Activated naive CD8-positive, alpha-beta T cell treated with anti-CD3 and anti-CD28 coated beads, Interleukin-2, amount 50 U/mL, for 24 hours (primary cell): ENCODE measurements around the gene OSBPL9.
"Not testable (repeated sequence)": the region's sequence is repeated elsewhere in the genome, so short reads cannot be mapped to it uniquely, and the experiment has no call there.

Source experiments
- ATAC-seq: fragments of 150-1000 bp; cut with Tn5 transposase; one replicate; pipeline ENCODE4 v1.10.0; 2021
- DNase-seq: peaks from one replicate; pipeline ENCODE4 v3.0.0; 2021
- H3K27ac Mint-ChIP-seq: one replicate; pipeline ENCODE4 v1.8.0; 2021; ENCODE audit warnings: mild to moderate bottlenecking, mixed read lengths
- H3K27me3 Mint-ChIP-seq: one replicate; pipeline ENCODE4 v1.8.0; 2021; ENCODE audit warnings: mixed read lengths
- H3K36me3 Mint-ChIP-seq: one replicate; pipeline ENCODE4 v1.8.0; 2021; ENCODE audit warnings: low read depth, mixed read lengths
- H3K4me1 Mint-ChIP-seq: one replicate; pipeline ENCODE4 v1.8.0; 2021; ENCODE audit warnings: mixed read lengths
- H3K4me3 Mint-ChIP-seq: one replicate; pipeline ENCODE4 v1.8.0; 2021; ENCODE audit warnings: mild to moderate bottlenecking, moderate library complexity, mixed read lengths
- H3K9me3 Mint-ChIP-seq: one replicate; pipeline ENCODE4 v1.8.0; 2021; ENCODE audit warnings: mixed read lengths

The OSBPL9 gene

GRCh38 chr1:51583532-51583931 is 33.4 kb upstream of the OSBPL9 start:
- Mint-ChIP-seq H3K4me3 (no peak overlapping the region), H3K27me3 (no peaks in the 10 kb centered on the region), H3K9me3 (no peaks in the 10 kb centered on the region), H3K27ac (no peak overlapping the region), H3K4me1 (peaks cover 1% of the 10 kb centered on the region), H3K36me3 (no peaks in the 10 kb centered on the region)
- DNase-seq (no peak), ATAC-seq (no peak)

DNA sequence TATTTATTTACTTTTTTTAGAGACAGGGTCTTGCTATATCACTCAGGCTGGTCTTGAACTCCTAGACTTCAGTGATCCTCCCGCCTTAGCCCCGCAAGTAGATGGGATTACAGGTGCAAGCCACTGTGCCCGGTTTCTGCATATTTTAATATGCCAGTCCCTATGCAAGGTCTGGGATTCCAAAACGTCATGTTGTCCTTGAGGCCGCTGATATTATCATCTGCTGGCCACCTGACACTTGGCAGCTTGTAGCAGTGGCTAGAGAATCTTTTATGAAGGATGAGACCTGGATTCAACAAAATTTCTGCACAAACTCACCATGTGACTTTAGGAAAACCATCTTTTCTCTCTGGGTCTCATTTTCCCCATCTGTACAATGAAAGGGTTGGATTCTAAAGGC is 32.9 kb upstream of the OSBPL9 start:
- no peaks in the 10 kb centered on the region for H3K4me1 Mint-ChIP-seq
- H3K36me3 Mint-ChIP-seq = no peaks in the 10 kb centered on the region
- no peaks in the 10 kb centered on the region for H3K9me3 Mint-ChIP-seq
- no peak for DNase-seq
- H3K27me3 Mint-ChIP-seq = peaks cover 2% of the 10 kb centered on the region
- no peak overlapping the region for H3K4me3 Mint-ChIP-seq
- H3K27ac Mint-ChIP-seq = no peak overlapping the region
- ATAC-seq = no peak

- no peaks in the 10 kb centered on the region for H3K4me1 Mint-ChIP-seq
- H3K36me3 Mint-ChIP-seq = no peaks in the 10 kb centered on the region
- H3K4me3 Mint-ChIP-seq = no peak overlapping the region
- DNase-seq (no peak), ATAC-seq (no peak)
- H3K27me3 Mint-ChIP-seq = peaks cover 4% of the 10 kb centered on the region
- no peak overlapping the region for H3K27ac Mint-ChIP-seq
- no peaks in the 10 kb centered on the region for H3K9me3 Mint-ChIP-seq
These were observed 24.2 kb upstream of the OSBPL9 start for GRCh38 chr1:51592711-51593110.

DNA sequence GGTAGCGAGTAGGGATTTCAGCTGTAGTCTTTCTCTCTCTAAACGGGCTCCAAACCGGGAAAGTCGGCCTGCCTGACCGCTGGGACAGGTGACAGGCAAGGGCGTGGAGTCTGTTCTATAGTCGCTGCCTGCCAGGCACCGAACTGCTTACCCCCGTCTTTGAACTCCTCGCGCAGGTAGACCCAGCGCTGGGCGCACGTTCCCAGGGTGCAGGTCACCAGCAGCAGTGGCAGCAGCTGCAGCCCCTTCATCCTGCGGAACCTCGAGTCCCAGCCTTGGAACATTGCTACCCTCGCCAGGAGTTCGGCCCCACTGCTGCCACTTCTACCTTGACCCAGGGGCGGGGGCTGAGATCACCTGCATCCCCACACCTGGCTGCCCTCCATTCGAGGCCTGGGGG is 22.2 kb upstream of the OSBPL9 start:
- H3K27me3 Mint-ChIP-seq = no peaks in the 10 kb centered on the region

GRCh38 chr1:51600529-51600928 is 16.4 kb upstream of the OSBPL9 start:
- Mint-ChIP-seq H3K27ac (no peak overlapping the region), H3K36me3 (no peaks in the 10 kb centered on the region), H3K4me1 (no peaks in the 10 kb centered on the region), H3K9me3 (no peaks in the 10 kb centered on the region), H3K4me3 (no peak overlapping the region), H3K27me3 (no peaks in the 10 kb centered on the region)
- no peak for ATAC-seq
- no peak for DNase-seq

More for the DNA sequence above, 22.2 kb upstream of the OSBPL9 start:
- Mint-ChIP-seq H3K27ac (no peak overlapping the region), H3K9me3 (no peaks in the 10 kb centered on the region), H3K4me3 (no peak overlapping the region), H3K4me1 (no peaks in the 10 kb centered on the region), H3K36me3 (no peaks in the 10 kb centered on the region)
- DNase-seq (no peak), ATAC-seq (no peak)

DNA sequence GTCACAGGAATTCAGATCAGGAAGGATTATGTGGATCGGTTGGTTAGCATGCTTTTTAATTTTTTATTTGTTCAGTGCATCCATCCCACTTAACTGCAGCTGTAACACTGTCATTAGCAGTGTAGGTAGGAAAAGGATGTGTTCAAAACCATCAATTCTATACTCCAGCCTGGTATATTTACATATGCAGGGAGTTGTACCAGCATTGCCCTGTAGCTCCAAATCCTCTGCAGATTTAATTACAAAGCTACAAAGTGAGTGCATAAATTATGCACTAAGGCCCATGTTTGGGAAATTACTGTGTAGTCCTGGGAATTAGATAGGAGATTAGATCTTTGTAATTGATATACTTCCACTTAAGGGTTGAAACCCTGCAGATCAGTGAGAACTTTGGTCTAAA is 15.9 kb upstream of the OSBPL9 start:
- ATAC-seq (no peak), DNase-seq (no peak)
- no peaks in the 10 kb centered on the region for H3K9me3 Mint-ChIP-seq
- no peaks in the 10 kb centered on the region for H3K4me1 Mint-ChIP-seq
- H3K4me3 Mint-ChIP-seq = no peak overlapping the region
- no peaks in the 10 kb centered on the region for H3K36me3 Mint-ChIP-seq
- H3K27me3 Mint-ChIP-seq = no peaks in the 10 kb centered on the region
- no peak overlapping the region for H3K27ac Mint-ChIP-seq

DNA sequence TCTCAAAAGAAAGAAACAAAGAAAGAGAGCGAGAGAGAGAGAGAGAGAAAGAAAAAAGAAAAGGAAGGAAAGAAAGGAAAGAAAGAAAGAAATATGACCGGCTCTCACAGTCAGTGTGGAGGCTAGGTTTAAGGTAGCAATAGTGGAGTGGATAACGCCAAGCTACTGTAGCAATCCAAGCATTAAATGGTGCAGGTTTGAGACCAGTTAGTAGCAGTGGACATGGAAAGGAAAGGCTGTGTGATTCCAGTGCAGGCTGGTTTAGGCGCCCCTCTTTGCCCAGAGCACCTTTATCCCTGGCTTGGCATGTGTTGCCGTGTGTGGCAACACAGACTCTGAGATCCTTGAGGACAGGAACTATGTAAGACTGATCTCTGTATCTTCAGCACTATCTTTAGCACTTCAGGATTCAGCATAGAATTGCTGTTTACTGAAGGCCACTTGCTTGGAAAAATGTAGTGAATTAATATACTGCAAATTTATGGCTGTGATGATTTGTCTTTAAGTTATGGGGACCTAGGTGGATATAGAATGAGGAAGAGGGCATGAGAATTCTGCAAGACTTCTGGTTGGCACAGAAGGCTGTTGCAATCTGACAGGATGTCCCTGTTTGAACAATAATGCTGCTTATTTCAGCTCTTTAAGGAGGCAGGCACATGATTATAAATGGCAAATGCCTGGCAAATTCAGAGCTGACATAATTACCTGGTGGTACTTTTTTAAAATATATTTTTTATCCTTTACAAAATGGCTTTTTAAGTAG is 10.8 kb upstream of the OSBPL9 start:
- no peaks in the 10 kb centered on the region for H3K36me3 Mint-ChIP-seq
- ATAC-seq (no peak), DNase-seq (no peak)
- no peak overlapping the region for H3K27ac Mint-ChIP-seq
- H3K27me3 Mint-ChIP-seq = peaks cover 3% of the 10 kb centered on the region
- H3K4me1 Mint-ChIP-seq = no peaks in the 10 kb centered on the region
- H3K4me3 Mint-ChIP-seq = no peak overlapping the region
- H3K9me3 Mint-ChIP-seq = no peaks in the 10 kb centered on the region

DNA sequence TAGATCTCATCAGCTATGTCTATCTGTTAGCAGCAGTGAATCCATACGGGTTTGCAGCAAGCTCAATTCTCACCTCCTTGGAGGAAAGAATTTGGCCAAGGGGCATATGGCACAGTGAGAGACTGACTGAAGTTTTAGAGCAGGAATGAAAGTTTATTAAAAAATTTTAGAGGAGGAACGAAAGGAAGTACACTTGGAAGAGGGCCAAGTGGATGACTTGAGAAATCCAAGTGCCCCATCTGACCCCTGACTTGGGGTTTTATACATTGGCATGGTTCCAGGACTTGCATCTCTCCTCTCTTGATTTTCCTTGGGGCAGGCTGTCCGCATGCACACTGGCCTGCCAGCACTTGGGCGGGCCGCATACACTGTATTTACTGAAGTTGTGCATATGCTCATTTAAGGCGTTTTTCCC is 9.2 kb upstream of the OSBPL9 start:
- Mint-ChIP-seq H3K27me3 (peaks cover 3% of the 10 kb centered on the region), H3K4me3 (no peak overlapping the region), H3K9me3 (no peaks in the 10 kb centered on the region), H3K36me3 (no peaks in the 10 kb centered on the region), H3K4me1 (no peaks in the 10 kb centered on the region), H3K27ac (no peak overlapping the region)
- DNase-seq = no peak
- ATAC-seq = no peak

DNA sequence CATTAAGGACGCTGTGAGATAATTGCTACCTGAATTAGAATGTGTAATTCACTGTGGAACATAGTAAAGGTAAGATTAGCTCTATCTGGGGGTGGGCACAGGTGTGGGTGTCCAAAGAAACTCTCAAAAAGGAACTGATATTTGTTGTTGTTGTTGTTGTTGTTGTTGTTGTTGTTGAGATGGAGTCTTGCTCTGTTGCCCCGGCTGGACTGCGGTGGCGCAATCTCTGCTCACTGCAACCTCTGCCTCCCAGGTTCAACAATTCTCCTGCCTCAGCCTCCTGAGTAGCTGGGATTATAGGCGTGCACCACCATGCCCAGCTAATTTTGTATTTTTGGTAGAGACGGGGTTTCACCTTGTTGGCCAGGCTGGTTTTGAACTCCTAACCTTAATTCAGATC is 6.8 kb upstream of the OSBPL9 start:
- not testable (repeated sequence) for DNase-seq, ATAC-seq, H3K27me3 Mint-ChIP-seq, H3K9me3 Mint-ChIP-seq, H3K4me3 Mint-ChIP-seq, H3K36me3 Mint-ChIP-seq, H3K27ac Mint-ChIP-seq, H3K4me1 Mint-ChIP-seq

- H3K27ac Mint-ChIP-seq = no peak overlapping the region
- no peaks in the 10 kb centered on the region for H3K9me3 Mint-ChIP-seq
- DNase-seq (no peak), ATAC-seq (no peak)
- no peaks in the 10 kb centered on the region for H3K4me1 Mint-ChIP-seq
- H3K27me3 Mint-ChIP-seq = peaks cover 3% of the 10 kb centered on the region
- H3K36me3 Mint-ChIP-seq = no peaks in the 10 kb centered on the region
- no peak overlapping the region for H3K4me3 Mint-ChIP-seq
These were observed 6.3 kb upstream of the OSBPL9 start for GRCh38 chr1:51610637-51611036.

DNA sequence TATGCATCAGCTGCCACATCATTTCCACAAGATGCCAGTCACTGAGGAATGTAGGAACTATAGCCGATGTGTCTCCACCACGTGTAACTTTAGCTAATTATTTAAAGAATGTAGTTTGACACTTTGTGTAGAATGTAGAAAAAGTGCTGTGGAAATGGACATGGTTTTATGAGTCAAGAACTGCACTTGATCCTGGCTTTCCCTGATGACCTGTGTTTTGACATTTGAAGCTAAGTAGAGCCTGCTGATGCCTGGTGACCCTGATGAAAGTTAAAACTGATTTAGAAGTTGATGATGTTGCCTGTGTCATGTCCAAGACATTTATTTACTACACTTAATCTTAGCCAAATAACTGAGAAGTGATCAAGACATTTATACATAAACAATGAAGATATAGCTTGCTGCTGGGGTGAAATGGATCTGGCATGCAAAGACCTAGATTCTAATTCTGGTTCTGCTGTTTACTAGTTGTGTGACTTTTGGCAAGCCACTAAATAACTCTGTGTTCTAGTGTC is 4.4 kb upstream of the OSBPL9 start:
- ATAC-seq (no peak), DNase-seq (no peak)
- H3K9me3 Mint-ChIP-seq = no peaks in the 10 kb centered on the region
- H3K4me3 Mint-ChIP-seq = no peak overlapping the region
- H3K27ac Mint-ChIP-seq = no peak overlapping the region
- H3K4me1 Mint-ChIP-seq = peaks cover 10% of the 10 kb centered on the region
- no peaks in the 10 kb centered on the region for H3K36me3 Mint-ChIP-seq
- H3K27me3 Mint-ChIP-seq = peaks cover 3% of the 10 kb centered on the region

DNA sequence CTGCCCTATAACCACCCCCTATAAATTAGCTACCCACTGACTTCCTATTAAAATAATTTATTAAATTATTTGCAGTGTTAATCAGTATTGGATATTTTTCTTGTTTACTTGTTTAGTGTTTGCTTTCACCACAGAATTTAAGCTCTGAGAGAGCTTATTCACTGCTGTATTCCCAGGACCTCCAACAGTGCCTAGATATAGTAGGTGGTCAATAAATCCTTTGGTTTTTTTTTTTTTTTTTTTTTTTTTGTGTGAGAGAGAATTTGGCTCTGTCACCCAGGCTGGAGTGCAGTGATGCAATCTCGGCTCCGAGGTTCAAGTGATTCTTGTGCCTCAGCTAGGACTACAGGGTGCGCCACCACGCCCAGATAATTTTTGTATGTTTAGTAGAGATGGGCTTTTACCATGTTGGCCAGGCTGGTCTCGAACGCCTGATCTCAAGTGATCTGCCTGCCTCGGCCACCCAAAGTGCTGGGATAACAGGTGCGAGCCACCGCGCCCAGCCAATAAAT is 1.1 kb upstream of the OSBPL9 start:
- Mint-ChIP-seq H3K9me3 (no peaks in the 10 kb centered on the region), H3K4me1 (peaks cover 21% of the 10 kb centered on the region), H3K4me3 (peak overlapping the region; percentile 99), H3K27ac (no peak overlapping the region), H3K36me3 (no peaks in the 10 kb centered on the region), H3K27me3 (no peaks in the 10 kb centered on the region)
- ATAC-seq = no peak
- no peak for DNase-seq

- Mint-ChIP-seq H3K27me3 (no peaks in the 10 kb centered on the region), H3K9me3 (no peaks in the 10 kb centered on the region), H3K36me3 (no peaks in the 10 kb centered on the region), H3K27ac (no peak overlapping the region), H3K4me1 (peaks cover 21% of the 10 kb centered on the region), H3K4me3 (peak overlapping the region; percentile 99)
- DNase-seq (no peak), ATAC-seq (no peak)
These were observed 402 bp upstream of the OSBPL9 start for GRCh38 chr1:51616490-51616889.

DNA sequence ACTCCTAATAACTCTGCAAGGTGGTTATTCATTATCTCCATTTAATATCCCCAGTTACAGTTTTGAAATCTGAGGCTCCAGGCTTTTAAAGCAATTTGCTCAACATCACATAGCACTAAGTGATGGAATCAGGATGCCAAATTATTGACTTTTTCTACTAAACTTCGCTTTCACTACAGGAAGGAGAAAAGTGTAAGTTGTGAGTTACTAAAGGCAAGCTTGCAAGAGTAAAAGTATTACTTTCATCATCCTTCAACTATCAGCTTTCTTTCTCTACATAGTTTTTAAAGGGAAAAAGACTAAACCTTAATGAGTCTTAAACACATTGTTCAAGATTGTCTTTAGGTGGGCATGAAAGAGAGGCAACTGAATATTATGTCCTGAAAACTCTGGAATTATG is 1.8 kb downstream of the OSBPL9 start:
- H3K9me3 Mint-ChIP-seq = no peaks in the 10 kb centered on the region
- H3K4me3 Mint-ChIP-seq = no peak overlapping the region
- ATAC-seq = no peak
- H3K4me1 Mint-ChIP-seq = peaks cover 33% of the 10 kb centered on the region
- no peaks in the 10 kb centered on the region for H3K27me3 Mint-ChIP-seq
- no peak overlapping the region for H3K27ac Mint-ChIP-seq
- H3K36me3 Mint-ChIP-seq = no peaks in the 10 kb centered on the region
- DNase-seq = no peak

GRCh38 chr1:51620470-51620869 is 3.6 kb downstream of the OSBPL9 start:
- no peaks in the 10 kb centered on the region for H3K27me3 Mint-ChIP-seq
- no peak for ATAC-seq
- no peaks in the 10 kb centered on the region for H3K9me3 Mint-ChIP-seq
- H3K4me3 Mint-ChIP-seq = no peak overlapping the region
- H3K36me3 Mint-ChIP-seq = no peaks in the 10 kb centered on the region
- no peak for DNase-seq
- H3K4me1 Mint-ChIP-seq = peaks cover 35% of the 10 kb centered on the region
- H3K27ac Mint-ChIP-seq = no peak overlapping the region
